Measurements from ENCODE around the gene CYP2W1.
"Not testable (repeated sequence)": the region's sequence is repeated elsewhere in the genome, so short reads cannot be mapped to it uniquely, and the experiment has no call there.

The CYP2W1 gene

DNA sequence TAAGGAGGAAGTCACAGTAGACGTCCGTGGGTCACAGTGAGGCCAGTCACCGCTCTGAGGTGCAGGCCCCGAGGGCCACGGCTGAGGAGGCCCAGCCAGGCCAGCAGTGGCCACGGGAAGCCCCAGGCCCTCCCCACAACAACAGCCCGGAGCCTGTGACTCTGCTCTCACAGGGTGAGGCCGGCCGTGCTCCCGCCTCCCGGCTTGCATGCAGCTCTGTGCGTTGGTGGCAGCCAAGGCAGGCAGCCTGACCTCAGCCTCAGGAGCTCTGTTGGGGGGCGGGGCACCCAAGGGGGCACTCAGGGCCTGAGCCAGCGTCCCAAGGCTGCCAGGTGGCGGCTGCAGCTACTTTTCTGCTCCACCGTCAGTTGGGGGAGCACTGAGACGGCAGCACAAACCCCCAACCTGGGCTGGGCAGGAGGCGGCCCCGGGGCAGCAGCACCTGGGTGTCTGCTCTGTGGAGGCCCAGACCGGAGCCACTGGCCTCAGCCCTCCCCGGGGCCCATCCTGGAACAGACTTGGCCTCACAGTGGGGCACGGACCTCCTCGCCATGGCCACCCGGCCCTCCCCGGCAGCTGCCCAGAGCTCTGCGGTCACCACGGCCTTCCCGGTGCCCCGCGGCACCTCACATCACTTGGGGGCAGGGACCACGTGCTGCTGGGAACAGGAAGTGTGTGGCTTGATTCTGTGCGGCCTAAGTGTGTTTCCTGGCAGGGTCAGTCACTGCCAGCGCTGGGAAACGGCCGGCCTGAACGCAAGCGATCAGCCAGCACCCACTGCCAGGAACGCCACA, 13.3 kb downstream of the CYP2W1 start:
- no peak overlapping the region for H3K4me3 ChIP-seq (ENCODE audit: low read depth, low read length)
- no peak for TF ChIP-seq CTCF (conservative IDR thresholded peaks at IDR 0.05; ENCODE audit: low read depth, low read length)
- no peak for DNase-seq (ENCODE audit: low read depth)

- TF ChIP-seq CTCF (conservative IDR thresholded peaks at IDR 0.05; ENCODE audit: low read depth, low read length) = peak; percentile 10
- no peak for DNase-seq (ENCODE audit: low read depth)
- H3K4me3 ChIP-seq (ENCODE audit: low read depth, low read length) = no peak overlapping the region
Observed at GRCh38 chr7:997404-998395, 14.7 kb downstream of the CYP2W1 start.

GRCh38 chr7:999149-999879, 16.3 kb downstream of the CYP2W1 start:
- no peak overlapping the region for H3K4me3 ChIP-seq (ENCODE audit: low read depth, low read length)
- TF ChIP-seq CTCF (conservative IDR thresholded peaks at IDR 0.05; ENCODE audit: low read depth, low read length) = no peak
- no peak for DNase-seq (ENCODE audit: low read depth)

DNA sequence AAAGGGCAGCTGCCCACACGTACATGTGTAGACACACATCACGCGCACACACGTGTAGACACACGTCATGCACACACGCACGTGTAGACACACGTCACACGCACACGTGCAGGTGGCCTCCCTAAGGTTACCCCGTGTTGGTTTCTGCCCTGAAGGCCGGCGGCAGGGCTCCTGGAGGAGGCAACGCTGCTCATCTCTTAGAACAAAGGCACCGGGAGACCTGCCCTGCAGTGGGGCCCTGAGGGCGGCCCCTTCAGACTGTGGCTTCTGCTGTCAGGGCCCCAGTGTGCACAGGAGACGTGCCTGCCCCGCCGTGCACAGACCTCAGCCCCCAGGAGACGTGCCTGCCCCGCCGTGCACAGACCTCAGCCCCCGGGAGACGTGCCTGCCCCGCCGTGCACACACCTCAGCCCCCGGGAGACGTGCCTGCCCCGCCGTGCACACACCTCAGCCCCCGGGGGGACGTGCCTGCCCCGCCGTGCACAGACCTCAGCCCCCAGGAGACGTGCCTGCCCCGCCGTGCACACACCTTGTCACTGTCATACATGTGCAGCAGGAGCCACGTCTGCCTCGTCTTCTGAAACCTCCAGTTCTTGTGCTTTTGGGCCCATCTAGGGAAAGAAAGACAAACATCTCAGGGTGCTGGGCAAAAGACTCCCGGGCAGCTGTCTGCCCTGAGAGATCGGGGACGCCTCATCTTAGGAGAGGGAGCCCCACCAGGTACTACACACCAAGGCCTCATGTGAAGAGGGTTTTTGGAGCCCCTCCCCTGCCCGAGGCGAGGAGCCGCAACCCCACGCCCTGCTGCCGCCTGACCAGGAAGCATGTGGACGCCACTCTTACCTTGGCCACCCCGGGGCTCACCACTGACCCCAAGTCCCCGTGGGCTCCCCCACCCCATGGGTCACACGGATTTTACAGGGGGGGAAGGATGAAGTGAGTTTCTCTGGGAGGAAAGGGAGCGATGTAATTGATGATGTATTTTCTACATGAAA, 17.3 kb downstream of the CYP2W1 start:
- H3K4me3 ChIP-seq (ENCODE audit: low read depth, low read length) = no peak overlapping the region
- no peak for DNase-seq (ENCODE audit: low read depth)
- no peak for TF ChIP-seq CTCF (conservative IDR thresholded peaks at IDR 0.05; ENCODE audit: low read depth, low read length)

GRCh38 chr7:1001069-1001770, 18.2 kb downstream of the CYP2W1 start:
- not testable (repeated sequence) for DNase-seq (ENCODE audit: low read depth); H3K4me3 ChIP-seq (ENCODE audit: low read depth, low read length)

DNA sequence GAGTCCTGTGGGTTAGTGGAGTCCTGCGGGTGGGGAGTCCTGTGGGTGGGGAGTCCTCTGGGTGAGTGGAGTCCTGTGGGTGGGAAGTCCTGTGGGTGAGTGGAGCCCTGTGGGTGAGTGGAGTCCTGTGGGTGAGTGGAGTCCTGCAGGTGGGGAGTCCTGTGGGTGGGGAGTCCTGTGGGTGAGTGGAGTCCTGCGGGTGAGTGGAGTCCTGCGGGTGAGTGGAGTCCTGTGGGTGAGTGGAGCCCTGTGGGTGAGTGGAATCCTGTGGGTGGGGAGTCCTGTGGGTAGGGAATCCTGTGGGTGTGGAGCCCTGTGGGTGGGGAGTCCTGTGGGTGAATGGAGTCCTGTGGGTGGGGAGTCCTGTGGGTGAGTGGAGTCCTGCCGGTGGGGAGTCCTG, 19.0 kb downstream of the CYP2W1 start:
- not testable (repeated sequence) for DNase-seq (ENCODE audit: low read depth); H3K4me3 ChIP-seq (ENCODE audit: low read depth, low read length)

DNA sequence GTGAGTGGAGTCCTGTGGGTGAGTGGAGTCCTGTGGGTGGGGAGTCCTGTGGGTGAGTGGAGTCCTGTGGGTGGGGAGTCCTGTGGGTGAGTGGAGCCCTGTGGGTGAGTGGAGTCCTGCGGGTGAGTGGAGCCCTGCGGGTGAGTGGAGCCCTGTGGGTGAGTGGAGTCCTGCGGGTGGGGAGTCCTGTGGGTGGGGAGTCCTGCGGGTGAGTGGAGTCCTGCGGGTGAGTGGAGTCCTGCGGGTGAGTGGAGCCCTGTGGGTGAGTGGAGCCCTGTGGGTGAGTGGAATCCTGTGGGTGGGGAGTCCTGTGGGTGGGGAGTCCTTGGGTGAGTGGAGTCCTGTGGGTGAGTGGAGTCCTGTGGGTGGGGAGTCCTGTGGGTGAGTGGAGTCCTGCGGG, 19.5 kb downstream of the CYP2W1 start:
- not testable (repeated sequence) for DNase-seq (ENCODE audit: low read depth); H3K4me3 ChIP-seq (ENCODE audit: low read depth, low read length)
